Measurements from ENCODE around the gene KPNB1.

Gene KPNB1

DNA sequence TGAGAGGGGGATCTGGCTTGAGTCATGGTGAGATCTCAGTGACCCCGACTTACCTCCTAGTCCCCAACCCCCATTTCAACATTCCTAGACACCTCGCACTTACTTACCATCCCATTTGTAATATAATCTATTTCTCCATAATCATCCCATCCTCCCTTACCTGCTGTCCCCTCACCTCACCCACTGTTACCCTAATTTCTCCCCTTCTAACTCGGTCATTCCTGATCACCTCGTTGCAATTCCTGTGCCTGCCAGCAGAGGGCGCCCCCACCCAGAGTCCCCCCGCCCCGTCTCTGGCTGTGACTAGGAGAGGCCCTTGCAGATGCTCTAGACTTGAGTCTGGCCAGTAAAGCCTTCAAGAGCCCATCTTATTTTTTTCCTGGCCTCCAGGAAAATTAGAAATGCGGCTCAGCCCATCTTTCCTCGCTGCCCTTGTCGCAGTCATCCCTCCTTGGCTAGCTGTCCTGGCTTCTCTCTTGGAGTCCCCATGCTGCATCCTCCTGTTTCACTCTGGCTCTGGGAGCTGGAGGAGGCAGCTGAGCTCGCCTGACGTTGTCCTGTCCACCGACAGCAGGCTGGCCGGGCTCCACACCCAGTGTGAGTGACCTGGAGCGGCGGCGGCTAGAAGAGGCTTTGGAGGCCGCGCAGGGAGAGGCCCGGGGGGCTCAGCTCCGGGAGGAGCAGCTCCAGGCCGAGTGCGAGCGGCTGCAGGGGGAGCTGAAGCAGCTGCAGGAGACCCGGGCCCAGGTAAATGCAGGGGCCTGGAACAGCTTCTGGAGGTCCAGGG lies 49.2 kb downstream of the KPNB1 start:
- peak; percentile 61 for DNase-seq

DNA sequence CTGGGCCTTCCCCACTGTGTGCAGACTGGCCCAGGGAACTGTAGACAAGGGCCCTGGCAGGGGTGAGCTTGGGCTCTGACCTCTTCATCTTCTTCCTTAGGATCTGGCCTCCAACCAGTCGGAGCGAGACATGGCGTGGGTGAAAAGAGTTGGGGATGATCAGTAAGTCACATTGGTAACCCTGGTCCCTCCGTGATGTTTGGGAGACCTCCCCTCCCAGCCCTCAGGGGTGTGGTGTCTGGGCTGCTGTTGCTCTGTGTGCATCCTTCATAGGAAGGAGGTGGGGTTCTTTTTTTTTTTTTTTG lies 49.8 kb downstream of the KPNB1 start:
- DNase-seq = no peak

DNA sequence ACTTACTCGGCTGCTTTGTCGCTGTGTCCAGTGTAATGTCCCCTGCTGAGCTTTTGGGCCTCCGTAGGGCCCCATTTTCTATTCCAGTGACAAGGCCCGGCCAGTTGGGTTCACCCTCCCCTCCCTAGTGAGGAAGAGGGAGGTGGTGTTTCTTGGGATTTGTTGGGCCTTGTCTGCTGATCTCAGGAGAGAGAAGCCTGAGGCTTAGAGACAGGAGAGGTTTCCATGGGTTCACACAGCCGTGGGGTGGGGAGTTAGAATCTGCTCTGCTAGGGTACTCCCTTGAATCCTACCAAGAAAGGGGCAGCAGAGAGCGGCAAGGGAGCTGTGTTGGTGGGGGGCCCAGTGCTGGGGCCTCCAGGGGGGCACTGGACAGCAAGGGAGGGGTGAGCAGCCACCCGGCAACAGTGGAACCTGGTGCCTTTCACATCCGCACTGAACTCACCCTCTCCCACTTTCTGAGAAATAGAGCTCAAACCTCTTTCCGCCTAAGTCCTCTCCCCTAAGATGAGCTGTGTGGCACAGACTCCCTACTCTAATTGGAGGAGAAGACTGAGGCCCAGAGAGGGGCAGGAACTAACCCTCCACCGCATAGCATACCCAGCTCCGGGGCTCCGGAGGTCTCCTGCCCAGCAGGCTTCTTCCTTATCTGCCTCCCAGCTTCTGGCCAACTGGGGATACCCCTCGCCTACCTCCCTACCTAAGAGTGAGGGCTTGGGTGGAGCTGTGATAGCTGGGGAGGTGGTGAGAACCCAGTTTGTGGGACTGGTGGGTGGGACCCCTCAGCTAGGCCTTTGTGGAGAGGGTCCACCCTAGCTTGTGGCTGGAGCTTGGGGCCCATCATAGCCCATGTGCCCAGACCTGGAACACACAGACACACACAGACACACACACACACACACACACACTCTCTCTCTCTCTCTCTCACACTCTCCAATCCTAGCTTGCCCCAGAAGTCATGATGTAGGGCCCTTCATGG lies 51.0 kb downstream of the KPNB1 start:
- no peak for DNase-seq

DNA sequence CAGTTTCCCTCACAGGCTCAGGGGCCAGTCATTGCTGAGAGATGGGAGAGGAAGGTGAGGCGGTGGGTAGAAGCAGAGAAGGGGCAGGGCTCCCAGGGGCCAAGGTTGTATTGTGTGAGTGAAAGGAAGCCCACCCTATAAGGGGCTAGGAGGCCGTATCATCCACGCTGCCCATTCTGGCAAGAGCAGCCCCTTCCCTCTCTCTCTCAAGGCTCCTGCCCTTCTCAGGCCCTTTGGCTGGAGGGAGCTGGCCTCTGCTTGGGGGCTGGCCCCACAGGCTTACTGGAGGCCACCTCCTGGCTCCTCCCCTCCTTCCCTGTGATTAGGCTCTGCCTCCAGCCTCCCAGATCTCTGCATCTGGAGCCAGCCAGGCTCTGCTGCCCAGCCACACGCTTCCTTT lies 51.9 kb downstream of the KPNB1 start:
- no peak for DNase-seq

DNA sequence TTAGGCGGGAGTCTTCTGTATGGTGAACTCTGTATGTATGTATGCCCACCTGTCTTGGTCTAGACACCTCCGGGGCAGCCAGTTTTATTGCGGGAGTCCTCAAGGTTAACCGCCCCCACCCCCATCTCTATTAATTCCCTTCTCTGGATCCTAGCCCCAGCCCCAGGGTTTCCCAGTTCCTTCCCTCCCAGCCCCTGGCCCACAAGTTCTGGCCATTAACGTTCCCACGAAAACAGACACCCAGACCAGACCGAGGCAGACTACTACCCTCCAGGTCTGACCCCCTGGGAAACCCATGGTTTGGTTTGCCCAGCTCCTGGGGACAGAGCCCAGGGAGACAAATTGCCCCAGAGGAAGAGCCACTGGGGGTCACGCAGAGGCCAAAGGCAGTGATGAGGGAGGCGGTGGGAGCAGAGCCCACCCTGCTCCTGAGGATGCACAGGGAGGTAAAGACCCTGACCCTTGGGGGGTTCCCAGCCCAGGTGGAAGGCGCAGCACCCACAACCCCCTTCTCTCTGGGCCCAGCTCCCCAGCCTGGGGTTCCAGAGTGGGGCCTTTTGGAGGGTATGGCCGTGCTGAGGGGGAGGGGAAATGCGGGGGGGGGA lies 52.8 kb downstream of the KPNB1 start:
- DNase-seq = no peak

DNA sequence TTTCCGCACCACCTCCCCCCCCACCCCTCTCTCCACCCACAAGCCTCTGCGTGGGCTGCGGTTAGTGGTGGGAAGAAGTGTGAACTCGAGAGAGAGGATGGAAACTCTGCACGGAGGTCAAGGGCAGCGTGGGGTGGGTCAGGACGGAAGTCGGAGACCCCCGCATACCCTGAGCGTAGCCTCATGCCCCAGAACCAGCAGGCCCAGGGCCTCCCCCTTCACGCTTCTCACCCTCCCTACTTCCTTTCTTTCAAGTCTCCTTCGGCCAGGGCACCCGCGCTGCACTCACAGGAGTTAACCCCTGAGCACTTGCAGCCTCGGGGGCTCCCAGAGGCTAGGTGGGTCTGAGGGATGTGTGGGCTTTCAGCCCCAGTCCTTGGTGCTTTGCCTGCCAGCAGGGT lies 53.5 kb downstream of the KPNB1 start:
- DNase-seq = no peak

DNA sequence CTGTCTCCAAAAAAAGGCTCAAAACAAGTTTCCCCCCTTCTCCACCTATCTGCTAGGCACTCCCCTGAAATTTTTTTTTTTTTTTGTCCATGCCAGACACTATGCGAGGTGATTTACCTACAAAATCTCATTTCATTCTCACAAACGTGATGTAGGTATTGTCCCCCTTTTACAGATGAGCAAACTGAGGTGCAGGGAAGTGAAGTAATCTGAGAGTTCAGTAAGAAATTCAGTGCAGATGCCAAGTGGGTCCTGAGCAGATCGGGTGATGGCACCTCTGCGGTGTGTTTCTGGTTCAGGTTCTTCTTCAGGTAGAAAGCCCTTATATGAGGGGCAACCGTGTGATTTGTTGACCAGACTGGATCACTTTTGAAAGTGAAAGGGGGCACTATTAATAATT lies 54.0 kb downstream of the KPNB1 start:
- no peak for DNase-seq

DNA sequence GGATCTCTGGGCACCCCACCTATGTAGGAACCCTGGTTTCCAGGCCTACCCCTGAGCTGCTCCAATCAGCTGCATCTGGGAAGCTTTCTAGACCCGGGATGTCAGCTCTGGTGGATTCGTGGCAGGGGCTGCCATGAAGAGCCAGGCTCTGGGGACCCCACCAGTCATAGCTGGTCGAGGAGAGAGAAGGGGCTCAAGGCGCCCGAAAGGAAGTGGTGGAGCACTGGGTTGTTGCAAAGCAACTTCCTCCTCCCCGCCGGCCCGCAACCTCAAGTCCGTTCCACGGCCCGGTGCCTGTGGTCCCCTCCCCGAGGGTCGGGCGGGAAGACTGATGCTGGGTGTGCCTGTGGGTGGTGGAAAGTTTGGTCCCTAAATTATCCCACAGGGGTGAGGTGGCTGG lies 54.4 kb downstream of the KPNB1 start:
- no peak for DNase-seq

DNA sequence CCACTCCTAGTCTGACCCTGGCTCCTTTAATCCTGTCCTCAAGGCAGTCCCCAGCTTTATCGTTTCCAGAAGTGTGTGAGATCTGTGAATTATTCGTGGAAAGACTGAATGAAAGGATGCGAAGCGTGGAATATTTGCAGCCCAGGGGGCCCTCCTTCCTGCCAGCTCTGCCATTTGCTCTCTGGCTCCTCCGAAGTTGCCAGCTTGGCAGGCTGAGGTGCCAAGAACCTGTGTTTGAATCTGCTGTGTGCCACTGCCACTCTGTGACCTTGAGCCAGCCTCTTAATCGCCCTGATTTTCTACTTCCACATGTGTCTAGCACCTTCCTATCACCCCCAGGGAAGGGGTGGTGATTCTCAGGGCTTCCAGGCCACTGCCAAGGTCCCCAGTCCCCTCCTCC lies 55.0 kb downstream of the KPNB1 start:
- DNase-seq = no peak

DNA sequence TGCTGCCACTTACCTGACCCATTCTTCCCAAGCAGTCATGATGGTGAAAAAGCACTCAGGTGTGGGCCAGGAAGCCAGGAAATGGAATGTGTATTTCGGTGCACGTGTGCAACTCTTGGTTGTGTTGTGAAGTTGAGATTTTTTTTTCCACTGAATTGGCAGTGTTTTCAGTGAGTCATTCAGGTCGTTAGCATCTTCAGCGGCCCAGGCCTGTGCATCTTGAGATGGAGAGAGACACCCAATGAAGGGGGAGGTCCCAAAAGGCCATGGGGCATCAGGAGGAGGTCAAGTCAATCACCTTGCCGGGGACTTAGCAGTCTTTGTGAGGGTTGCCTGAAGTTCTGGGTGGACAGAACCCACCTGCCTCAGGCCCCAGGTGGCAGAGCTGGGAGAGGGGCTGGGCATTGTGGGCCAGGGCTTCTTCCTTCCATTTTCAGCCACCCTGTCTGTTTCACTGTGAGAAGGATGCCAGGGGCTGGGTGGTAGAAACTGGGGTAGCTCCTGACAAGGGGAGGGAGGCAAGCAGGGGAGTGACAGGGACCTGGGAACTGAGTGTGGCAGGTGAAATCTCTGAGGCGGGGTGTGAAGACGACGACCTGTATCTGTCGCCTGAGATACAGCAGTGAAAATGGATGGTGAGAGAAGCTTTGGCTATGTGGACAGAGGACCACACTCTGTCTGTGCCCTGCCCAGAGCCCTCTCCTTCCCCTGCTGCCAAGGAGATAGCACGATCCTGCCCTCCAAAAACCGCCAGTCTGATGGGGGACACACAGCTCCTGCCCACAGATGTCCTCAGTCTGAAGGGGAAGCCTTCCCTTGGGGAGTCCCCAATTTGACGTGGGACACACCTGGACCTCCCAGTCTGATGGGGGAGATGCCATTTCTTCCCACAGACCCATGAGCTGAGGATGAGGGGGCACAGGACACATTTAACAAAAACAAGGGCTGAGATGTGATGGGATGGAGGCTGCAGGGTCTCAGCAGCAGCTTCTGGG lies 56.1 kb downstream of the KPNB1 start:
- DNase-seq = no peak

DNA sequence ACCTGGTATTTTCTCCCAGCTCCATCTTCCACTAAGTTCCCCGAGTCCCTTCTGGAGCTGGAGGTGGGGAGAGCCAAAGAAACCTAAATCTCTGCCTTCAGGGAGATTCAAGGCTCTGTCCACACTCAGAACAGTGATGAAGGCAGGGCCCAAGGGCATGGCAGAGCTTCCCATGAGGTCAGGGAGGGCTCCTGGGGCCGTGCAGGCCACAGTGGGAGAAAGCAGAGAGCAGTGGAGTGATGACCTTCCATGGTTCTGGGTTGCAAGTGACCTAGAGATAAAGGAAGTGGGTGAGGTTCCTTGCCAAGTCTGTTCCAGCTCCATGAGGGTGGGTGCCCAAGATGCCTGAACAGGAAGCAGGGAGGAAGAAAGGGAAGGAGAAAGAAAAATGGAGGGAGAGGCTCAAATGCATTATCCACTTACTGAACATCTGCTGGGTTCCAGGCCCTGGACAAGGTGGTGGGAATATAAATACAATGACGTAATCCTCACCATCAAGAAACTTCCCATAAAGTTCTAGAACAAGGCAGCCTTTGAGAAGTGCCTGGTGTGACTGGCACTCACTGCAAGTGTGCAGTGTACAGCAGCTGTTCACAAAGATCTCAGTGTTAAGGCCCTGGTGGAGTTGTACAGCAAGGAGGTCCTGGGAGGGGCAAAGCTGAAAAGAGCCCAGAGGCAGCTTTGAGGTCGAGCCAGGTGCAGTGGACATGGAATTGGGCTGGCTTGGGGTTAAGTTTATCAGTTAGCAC lies 57.5 kb downstream of the KPNB1 start:
- no peak for DNase-seq

DNA sequence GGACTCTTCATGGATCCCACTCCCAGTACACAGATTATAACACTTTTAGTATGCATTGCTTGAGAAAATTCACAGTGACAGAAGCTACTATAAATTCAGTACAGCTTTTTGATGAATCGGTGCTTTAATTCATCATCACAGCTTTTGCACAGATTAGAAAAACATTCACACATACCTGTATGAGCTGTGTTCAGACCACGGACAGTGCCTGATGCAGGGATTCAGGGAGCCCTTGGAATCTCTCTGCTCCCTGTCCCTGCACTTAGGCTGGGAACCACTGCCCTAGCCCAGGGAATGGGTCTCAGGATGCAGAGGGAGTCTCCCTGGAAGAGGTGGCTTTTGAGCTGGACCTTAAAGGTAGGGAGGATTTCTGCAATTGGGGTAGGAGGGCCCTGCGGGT lies 58.2 kb downstream of the KPNB1 start:
- no peak for DNase-seq

DNA sequence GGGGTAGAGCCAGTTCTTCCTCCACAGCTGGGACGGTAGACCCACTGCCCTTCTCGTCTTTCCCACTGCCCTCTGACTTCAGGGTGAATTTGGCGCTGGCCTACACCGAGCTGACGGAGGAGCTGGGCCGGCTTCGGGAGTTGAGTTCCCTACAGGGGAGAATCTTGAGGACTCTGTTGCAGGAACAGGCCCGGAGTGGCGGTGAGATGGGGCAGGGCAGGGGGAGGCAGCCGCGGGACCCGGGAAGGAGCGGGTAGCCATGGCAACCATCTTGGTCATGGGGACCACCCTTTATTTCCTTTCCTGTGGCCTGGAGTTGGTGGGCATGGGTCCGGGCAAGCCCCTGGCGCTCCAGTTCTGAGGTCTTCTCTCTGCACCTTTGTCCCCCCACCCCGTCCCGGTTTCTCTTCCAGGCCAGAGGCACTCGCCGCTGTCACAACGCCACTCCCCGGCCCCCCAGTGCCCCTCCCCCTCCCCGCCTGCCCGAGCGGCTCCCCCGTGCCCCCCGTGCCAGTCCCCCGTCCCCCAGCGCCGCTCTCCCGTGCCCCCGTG lies 58.7 kb downstream of the KPNB1 start:
- no peak for DNase-seq

DNA sequence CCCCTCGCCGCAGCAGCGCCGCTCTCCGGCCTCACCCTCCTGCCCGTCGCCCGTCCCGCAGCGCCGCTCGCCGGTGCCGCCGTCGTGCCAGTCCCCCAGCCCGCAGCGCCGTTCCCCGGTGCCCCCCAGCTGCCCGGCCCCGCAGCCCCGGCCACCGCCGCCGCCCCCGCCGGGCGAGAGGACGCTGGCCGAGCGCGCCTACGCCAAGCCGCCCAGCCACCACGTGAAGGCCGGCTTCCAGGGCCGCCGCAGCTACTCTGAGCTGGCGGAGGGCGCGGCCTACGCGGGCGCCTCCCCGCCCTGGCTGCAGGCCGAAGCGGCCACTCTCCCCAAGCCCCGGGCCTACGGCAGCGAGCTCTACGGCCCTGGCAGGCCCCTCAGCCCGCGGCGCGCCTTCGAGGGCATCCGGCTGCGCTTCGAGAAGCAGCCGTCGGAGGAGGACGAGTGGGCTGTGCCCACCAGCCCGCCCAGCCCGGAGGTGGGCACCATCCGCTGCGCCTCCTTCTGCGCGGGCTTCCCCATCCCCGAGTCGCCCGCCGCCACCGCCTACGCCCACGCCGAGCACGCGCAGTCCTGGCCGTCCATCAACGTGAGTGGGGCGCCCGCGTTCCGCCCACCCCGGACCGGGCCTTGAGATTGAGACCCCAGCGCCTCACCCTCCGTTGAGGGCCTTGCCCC lies 59.3 kb downstream of the KPNB1 start:
- DNase-seq = no peak

DNA sequence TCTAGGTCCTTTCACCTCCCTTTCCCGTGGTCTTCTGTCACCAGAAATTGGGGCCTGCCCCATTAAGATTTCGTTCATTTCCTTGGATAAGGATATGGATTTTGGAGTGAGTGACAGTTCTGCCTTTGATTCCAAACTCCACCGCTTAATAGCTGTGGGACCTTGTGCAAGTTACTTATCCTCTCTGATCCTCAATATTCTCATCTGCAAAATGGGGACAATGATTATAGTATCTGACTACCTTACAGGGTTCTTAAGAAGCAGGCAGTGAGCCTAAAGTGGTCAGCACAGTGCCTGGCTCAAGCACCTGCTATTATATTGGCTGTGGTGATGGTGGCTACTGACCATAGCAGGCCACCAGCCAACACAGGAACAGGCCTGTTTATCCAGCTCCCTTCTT lies 59.9 kb downstream of the KPNB1 start:
- DNase-seq = no peak

DNA sequence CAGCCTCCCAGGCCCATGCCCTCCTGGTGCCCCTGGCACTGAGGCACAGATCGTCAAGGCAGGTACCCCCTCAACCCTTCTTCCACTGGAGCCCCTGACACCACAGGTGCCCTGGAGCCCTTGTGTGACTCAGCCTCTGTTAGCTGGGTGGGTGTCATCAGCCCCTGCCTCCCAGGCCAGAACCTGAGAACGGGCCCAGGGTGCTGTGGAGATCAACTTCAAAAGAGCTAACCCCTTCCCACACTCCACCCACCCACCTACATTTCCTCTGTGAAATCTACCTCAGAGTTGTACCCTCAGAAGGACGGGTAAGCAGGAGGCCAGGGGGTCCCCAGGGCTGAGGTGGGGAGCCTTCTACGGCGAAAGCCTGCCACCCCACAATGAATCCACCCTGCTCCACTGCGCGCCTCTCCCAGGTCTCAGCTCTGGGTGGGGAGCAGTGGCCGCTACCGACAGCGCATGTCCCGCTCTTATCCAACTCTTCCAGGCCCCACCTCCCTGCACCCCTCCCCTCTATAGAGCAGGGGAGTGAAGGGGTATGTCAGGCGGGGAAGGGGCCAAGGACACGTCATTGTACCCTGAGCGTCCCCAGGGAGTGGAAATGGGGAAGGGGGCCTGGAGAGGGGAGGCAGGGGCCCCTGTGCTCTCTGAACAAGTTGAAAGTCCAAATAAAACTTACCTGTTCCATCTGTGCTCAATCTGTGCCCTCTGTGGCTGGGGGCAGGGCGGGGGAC lies 61.8 kb downstream of the KPNB1 start:
- DNase-seq = no peak

DNA sequence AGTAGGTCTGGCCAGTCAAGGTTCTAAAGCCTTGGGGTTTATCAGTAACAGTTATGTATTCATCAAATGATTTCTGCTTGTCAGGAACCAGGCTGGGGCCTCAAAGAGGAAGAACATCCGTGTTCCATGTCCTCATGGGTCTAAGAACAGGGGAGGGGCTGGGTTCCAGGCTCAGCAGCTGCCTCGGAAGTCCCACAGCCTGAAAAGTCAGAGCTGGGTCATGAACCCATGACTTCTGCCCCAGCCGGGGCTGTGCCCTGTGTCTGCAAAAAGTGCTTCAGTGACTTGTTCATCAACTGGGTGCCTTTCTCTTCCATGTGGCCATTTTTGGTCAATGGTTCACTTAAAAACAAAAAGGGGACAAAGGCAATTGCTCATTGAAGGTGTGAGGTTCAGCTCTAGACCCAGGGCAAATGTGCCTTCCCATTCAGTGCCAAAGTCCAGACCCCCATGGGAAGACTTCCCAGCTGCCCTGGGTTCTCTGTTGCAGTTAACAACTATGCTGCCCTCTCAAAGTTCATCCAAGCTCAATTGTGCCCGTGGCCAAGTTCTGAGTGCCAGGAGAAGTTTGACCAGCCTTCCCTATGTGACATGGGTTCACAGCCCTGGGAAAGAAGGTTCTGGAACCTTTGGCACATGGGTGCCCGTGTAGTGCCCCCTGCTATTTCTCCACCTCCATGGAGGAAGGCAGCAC lies 62.8 kb downstream of the KPNB1 start:
- no peak for DNase-seq

DNA sequence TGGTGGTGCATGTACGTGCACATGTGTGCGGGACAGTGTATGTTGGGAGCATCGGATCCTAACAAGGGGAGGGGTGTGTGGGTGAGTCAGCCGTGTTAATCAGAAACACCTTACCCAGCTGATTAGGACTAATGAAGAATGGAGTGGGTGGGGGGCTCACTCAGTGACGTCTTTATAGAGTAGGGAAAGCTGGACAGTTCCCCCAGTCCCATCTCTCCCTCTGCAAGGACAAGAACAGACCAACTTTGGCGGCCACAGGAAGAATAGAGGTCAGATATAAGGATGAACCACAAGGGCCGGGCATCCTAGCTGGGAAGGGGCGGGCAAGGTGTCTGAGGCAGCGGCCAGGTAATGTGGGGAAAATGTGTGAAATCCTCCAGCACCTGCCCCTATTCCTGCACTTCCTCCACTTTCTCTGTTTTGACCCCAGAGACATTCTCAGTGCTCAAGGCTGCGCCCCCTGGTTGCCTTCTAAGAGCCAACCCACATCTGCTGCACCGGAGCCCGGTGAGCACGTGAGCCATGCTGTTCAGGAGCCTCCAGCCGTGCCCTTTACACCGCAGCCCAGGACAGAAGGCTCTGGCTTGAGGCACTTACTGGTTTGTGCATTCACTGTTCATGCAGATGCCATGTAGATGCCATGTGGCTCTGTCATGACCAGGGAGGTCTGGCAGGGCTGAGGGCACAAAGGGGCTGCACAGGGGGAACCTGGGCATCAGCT lies 64.4 kb downstream of the KPNB1 start:
- peak; percentile 22 for DNase-seq
